HepG2 (cell line): ENCODE data around the gene ZNF883. TPM values are rescaled to one million over a fixed set of nuclear protein-coding genes. Genes with fewer than 3 reads are reported as not detected.
A peak's percentile ranks its signal among the peaks of the same experiment; 100 is the strongest.

Experiments
- CC2D1A ChIP-seq: sonication (generic); formaldehyde crosslinking; IDR thresholded peaks from 2 replicates; pipeline ENCODE4 v1.8.1; 2023; ENCODE audit warnings: mild to moderate bottlenecking, missing genetic modification reagents
- MED13 ChIP-seq: sonication (generic); formaldehyde crosslinking; IDR thresholded peaks from 2 replicates; pipeline ENCODE4 v1.5.0; 2020; ENCODE audit warnings: missing genetic modification reagents
- MEF2D ChIP-seq: sonication (generic); formaldehyde crosslinking; IDR thresholded peaks from 2 replicates; pipeline ENCODE4 v1.5.1; 2020; ENCODE audit warnings: mild to moderate bottlenecking, missing genetic modification reagents
- NFE2 ChIP-seq: sonication (generic); formaldehyde crosslinking; IDR thresholded peaks from 2 replicates; pipeline ENCODE4 v1.4.0; 2020; ENCODE audit warnings: missing genetic modification reagents
- NR2F1 ChIP-seq, 2 experiments: fragments of 450-650 bp in 1 of 2; formaldehyde crosslinking in 1 of 2; IDR thresholded peaks; 2 replicates each; pipeline versions ENCODE4 v1.5.0 to v1.6.1; 2016 to 2020; ENCODE audit warnings: mild to moderate bottlenecking in 1 of 2, missing compliant biosample characterization in 1 of 2, missing genetic modification reagents in 1 of 2, moderate library complexity in 1 of 2
- PATZ1 ChIP-seq: sonication (generic); formaldehyde crosslinking; IDR thresholded peaks from 2 replicates; pipeline ENCODE4 v1.4.0; 2020; ENCODE audit warnings: missing genetic modification reagents
- RBM22 ChIP-seq: fragments of 200-400 bp; formaldehyde crosslinking; optimal IDR thresholded peaks from 2 replicates; pipeline ENCODE3; 2017; ENCODE audit warnings: mild to moderate bottlenecking, low read length, moderate library complexity
- SIN3A ChIP-seq: IDR thresholded peaks from 2 replicates; pipeline ENCODE4 v1.6.1; 2011; ENCODE audit warnings: low read depth, mild to moderate bottlenecking, control low read depth, low read length, borderline replicate concordance
- SMARCE1 ChIP-seq: fragments of 450-650 bp; IDR thresholded peaks from 2 replicates; pipeline ENCODE4 v1.6.1; 2017; ENCODE audit warnings: borderline replicate concordance
- TOE1 ChIP-seq: sonication (generic); formaldehyde crosslinking; IDR thresholded peaks from 2 replicates; pipeline ENCODE4 v1.4.0; 2020; ENCODE audit warnings: mild to moderate bottlenecking, missing genetic modification reagents
- ZNF280D ChIP-seq: sonication (generic); formaldehyde crosslinking; IDR thresholded peaks from 2 replicates; pipeline ENCODE4 v1.5.1; 2020; ENCODE audit warnings: mild to moderate bottlenecking, missing genetic modification reagents
- ZNF343 ChIP-seq: sonication (generic); formaldehyde crosslinking; IDR thresholded peaks from 2 replicates; pipeline ENCODE4 v1.4.0; 2020; ENCODE audit warnings: mild to moderate bottlenecking, missing genetic modification reagents
- ZNF446 ChIP-seq: sonication (generic); formaldehyde crosslinking; IDR thresholded peaks from 2 replicates; pipeline ENCODE4 v1.5.0; 2020; ENCODE audit warnings: mild to moderate bottlenecking, missing genetic modification reagents
- ZNF772 ChIP-seq: sonication (generic); formaldehyde crosslinking; IDR thresholded peaks from 2 replicates; pipeline ENCODE4 v1.5.0; 2020; ENCODE audit warnings: mild to moderate bottlenecking, missing genetic modification reagents
- ZNF782 ChIP-seq: sonication (generic); formaldehyde crosslinking; IDR thresholded peaks from 2 replicates; pipeline ENCODE4 v1.4.0; 2020; ENCODE audit warnings: missing genetic modification reagents, mild to moderate bottlenecking, borderline replicate concordance
- ZNF83 ChIP-seq: sonication (generic); formaldehyde crosslinking; IDR thresholded peaks from 2 replicates; pipeline ENCODE4 v1.4.0; 2020; ENCODE audit warnings: missing genetic modification reagents, mild to moderate bottlenecking, borderline replicate concordance
- polyA plus RNA-seq, 8 experiments: library from polyadenylated mRNA; depleted of rRNA in 3 of 8; stranded (reverse) in 7 of 8; unstranded in 1 of 8; fragments of >200 nt; fragmentation: Illumina TruSeq in 4 of 8; extraction: Trizol in 4 of 8; gene quantifications; 2 replicates each; pipeline versions ENCODE4 v1.2.1 to v1.2.3, GENCODE V29; 2011 to 2016; ENCODE audit warnings: low read depth in 4 of 8, missing spikeins in 1 of 8, mixed read lengths in 1 of 8; ENCODE audit not compliant: insufficient read depth in 1 of 8
- total RNA-seq, 5 experiments: library from RNA; depleted of rRNA; stranded (reverse); fragments of >200 nt; fragmentation: Illumina TruSeq; extraction: Trizol; gene quantifications; 2 replicates each; pipeline ENCODE4 v1.2.3, GENCODE V29; 2016; ENCODE audit warnings: low read depth in 1 of 5
- TF ChIP-seq, protein P1 (sequence below): IDR thresholded peaks from 2 replicates; pipeline ENCODE4 v1.6.1; 2016; ENCODE audit warnings: low read depth
- TF ChIP-seq, protein P2 (sequence below): sonication (generic); formaldehyde crosslinking; IDR thresholded peaks from 2 replicates; pipeline ENCODE4 v1.8.1; 2023; ENCODE audit warnings: mild to moderate bottlenecking, missing genetic modification reagents

The ZNF883 gene
- total and polyA plus RNA-seq, 2 of the 13 experiments (the other 11 are each of a cell fraction or from before 2014, with no cell fraction given): 5.3 to 10.0 TPM

DNA sequence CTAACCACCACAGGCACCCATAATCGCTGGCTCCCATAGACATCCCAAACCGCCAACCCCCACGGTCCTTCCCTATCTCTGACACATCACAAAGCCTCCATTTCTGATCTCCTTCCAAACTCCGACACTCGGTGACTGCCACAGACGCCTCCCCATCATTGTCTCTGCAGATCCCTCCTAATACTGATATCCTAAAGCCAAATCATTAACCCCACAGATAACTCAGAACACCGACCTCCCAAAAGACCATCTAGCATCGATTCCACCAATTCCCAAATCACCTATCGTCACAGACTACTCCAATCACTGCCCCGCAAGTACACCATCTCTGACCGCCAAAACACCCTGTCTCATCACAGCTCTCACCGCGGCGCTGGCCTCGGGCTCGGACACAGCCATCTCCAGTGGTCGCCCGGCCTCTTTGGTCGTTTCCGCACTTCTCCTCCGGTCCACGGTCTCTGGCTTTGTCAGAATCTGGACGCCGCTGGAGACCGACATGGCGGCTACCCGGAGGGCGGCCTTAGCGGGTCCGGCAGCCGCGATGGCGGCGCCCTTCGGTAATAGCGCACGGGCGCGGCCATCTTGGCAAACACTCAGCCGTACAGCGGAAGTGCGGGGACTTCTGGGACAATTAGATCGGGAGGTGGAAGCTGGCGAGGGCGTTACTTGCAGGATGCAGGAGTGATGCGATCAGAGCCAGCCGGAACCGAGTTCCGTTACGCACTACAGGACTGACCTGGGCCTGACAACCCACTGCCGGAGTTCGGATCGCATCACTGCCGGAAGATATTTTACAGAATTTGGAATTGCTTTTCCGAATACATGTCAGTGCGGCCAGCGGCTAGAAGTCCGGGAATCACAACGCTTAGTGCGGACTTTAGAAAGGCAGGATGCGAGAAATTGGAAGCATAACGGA lies 44.5 kb upstream of the ZNF883 start, which contains the start of gene ZFP37 (continued):
- TF ChIP-seq ZNF782 (CRISPR knock-in tag) (peak; percentile 58; the same call in 1 of the 2 replicates), MEF2D (CRISPR knock-in tag) (0 out of 2 replicates have a peak, but pooled peaks have one; percentile 24), ZNF83 (CRISPR knock-in tag) (peak; percentile 53; the same call in 1 of the 2 replicates), MED13 (CRISPR knock-in tag) (no peak), ZNF446 (CRISPR knock-in tag) (no peak), SIN3A (peak; percentile 34; the same call in 1 of the 2 replicates), CC2D1A (CRISPR knock-in tag) (no peak), ZNF280D (peak; percentile 91), RBM22 (no peak), NFE2 (CRISPR knock-in tag) (no peak), ZNF772 (peak; percentile 67; the same call in 1 of the 2 replicates), NR2F1 (CRISPR knock-in tag; IDR thresholded peaks at IDR 0.05) (no peak), ZNF343 (peak; percentile 74; the same call in 1 of the 2 replicates), PATZ1 (no peak), SMARCE1 (no peak), TOE1 (CRISPR knock-in tag) (no peak)
- TF ChIP-seq, protein P1, sequence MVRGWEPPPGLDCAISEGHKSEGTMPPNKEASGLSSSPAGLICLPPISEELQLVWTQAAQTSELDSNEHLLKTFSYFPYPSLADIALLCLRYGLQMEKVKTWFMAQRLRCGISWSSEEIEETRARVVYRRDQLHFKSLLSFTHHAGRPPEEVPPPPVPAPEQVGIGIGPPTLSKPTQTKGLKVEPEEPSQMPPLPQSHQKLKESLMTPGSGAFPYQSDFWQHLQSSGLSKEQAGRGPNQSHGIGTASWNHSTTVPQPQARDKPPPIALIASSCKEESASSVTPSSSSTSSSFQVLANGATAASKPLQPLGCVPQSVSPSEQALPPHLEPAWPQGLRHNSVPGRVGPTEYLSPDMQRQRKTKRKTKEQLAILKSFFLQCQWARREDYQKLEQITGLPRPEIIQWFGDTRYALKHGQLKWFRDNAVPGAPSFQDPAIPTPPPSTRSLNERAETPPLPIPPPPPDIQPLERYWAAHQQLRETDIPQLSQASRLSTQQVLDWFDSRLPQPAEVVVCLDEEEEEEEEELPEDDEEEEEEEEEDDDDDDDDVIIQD (CRISPR knock-in tag): peak; percentile 81; the same call in 1 of the 2 replicates
- TF ChIP-seq, protein P2, sequence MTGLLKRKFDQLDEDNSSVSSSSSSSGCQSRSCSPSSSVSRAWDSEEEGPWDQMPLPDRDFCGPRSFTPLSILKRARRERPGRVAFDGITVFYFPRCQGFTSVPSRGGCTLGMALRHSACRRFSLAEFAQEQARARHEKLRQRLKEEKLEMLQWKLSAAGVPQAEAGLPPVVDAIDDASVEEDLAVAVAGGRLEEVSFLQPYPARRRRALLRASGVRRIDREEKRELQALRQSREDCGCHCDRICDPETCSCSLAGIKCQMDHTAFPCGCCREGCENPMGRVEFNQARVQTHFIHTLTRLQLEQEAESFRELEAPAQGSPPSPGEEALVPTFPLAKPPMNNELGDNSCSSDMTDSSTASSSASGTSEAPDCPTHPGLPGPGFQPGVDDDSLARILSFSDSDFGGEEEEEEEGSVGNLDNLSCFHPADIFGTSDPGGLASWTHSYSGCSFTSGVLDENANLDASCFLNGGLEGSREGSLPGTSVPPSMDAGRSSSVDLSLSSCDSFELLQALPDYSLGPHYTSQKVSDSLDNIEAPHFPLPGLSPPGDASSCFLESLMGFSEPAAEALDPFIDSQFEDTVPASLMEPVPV (CRISPR knock-in tag): no peak; the same call in 1 of the 2 replicates
